NCI-H1694 (cell line): ENCODE results near the gene RABGEF1.
"Not testable (repeated sequence)": the region's sequence is repeated elsewhere in the genome, so short reads cannot be mapped to it uniquely, and the experiment has no call there.

Source experiments
- DNase-seq: peaks from one replicate; lab custom pipeline; 2025; lab: John Stamatoyannopoulos, UW

The RABGEF1 gene

GRCh38 chr7:66735850-66736249, 4.7 kb upstream of the RABGEF1 start:
- DNase-seq: no peak

DNA sequence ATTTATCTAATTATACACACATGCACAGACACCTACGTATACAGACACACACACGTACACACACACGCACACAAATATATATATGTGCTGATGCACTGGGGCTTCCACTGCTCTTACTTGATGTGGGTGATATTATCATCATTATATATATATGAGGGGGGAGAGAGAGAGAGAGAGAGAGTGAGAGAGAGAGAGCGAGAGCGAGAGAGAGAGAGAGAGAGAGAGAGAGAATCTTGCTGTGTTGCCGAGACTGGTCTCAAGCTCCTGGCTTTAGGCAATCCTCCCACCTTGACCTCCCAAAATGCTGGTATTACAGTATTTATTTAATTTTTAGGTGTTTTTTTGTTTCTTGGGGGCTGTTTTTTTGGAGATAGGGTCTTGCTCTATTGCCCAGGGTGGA, 3.6 kb upstream of the RABGEF1 start:
- no peak for DNase-seq

DNA sequence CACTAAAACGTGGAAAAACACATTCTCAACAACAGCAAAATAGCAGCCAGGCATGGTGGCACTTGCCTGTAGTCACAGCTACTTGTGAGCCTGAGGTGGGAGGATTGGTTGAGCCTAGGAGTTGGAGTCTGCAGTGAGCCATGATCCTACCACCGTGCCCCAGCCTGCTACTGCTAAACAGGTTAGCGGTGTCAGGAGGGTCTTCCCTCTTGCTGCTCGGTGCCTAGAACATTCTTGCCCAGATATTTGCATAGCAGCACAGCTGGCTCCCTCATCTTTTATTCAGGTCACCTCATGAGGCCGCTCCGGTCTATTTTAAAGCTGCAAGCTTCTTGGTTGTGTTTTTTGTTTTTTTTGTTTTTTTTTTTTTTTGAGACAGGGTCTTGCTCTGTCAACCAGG, 2.9 kb upstream of the RABGEF1 start:
- DNase-seq: no peak

- DNase-seq: no peak
Measured at GRCh38 chr7:66739477-66739876, 1.1 kb upstream of the RABGEF1 start.

GRCh38 chr7:66739953-66740301, 606 bp upstream of the RABGEF1 start:
- DNase-seq: no peak

DNA sequence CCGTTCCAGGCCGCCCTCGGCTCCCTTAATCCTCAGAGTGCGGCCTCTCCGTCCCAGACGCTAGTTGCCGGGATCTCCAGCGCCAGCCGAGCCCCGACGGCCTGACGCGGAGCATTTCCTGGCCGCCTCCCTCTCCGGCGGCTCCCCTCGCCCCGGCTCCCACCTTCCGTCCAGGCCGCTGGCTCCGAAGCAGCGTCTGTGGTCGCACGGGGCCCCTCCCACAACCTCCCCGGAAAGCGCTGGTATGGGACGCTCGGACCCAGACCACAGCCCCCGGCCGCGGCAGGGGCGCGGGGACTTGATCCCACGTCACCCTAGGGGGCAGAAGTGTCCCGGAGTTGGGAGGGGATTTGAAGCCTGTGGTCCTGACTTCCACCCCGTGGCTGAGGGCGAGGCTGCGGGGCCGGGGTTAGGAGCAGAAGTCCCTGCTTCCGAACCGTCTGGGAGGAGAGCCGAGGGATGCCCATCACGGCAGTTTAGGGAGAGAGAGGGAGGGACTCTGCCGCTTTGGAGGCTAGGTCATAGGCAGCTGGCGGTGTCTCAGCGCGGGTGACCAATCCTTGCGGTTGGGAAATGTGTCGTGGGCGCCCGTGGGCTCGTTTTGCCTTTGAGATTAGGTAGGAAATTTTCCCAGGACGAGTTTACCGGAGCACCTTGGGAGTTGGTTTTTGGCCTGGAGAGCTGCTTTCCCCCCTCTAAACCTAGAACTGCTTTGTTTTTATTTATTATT, 612 bp downstream of the RABGEF1 start:
- DNase-seq: not testable (repeated sequence)

GRCh38 chr7:66741710-66742049, 1.1 kb downstream of the RABGEF1 start:
- DNase-seq: no peak

GRCh38 chr7:66742298-66742697, 1.8 kb downstream of the RABGEF1 start:
- not testable (repeated sequence) for DNase-seq

- no peak for DNase-seq
Measured at GRCh38 chr7:66743920-66744319, 3.4 kb downstream of the RABGEF1 start.

DNA sequence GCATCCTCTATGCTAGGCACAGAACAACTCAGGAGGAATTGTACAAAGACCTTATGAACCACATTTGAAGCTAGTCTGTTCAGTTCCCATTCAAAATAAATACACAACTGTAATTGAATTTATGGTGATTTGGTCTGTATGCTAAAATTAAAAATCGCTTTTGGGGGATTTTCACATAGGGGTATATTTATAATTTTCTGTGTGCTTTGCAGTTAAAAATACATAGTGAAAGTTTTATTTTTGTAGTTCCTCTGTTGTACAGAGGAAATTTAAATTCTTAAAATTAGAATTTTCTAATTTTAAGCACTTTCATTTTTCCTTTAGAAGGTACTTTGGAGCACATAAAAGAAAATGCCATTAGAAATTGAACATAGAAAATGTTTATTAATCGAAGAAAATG, 6.9 kb downstream of the RABGEF1 start:
- no peak for DNase-seq

DNA sequence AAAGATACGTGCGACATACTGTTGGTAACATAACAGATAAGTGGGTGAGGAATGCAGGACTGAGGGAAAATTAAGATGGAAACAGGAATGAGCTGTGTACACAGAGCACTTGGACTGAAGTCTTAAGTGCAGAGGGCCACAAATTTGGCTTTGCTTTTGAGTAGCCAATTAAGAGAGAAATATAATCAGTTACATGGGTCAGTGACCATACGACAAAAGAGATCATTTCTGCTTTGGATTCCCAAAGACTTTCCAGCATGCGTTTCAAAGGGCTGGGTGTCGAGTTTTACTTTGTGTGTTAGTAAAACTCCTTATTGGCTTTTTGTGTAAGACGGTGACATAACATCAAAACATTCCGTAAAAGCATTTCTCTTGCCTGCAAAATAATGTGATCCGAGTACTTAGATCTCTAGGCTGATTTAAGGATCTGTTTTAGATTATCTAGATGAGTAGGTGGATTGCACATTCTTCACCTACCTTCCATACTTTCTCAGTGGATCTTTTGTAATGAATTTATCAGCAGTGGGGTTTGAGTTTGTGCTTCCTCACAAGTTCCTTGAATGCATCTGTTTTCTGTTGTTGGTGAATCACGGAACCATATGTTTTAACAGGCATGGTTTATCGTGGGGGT, 7.5 kb downstream of the RABGEF1 start:
- DNase-seq: no peak

GRCh38 chr7:66748791-66749190, 8.3 kb downstream of the RABGEF1 start:
- no peak for DNase-seq

GRCh38 chr7:66751945-66752344, 11.4 kb downstream of the RABGEF1 start:
- no peak for DNase-seq

DNA sequence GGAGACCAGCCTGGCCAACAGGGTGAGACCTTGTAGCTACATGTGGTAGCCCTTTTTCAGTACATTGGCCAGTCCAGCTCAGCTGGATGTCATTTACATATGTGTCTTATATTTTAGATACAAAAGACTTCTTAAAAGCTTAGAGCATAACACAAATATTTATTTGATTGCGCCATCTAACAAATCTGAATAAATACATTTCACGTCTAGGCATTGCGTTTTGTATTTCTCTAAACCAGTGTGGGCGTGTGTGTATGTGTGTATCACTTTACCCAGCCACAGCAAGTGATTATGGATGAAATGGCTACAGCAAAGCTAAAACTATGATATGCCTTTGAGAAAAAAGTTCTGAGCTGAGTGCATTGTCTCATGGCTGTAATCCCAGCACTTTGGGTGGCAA, 14.0 kb downstream of the RABGEF1 start:
- no peak for DNase-seq

DNA sequence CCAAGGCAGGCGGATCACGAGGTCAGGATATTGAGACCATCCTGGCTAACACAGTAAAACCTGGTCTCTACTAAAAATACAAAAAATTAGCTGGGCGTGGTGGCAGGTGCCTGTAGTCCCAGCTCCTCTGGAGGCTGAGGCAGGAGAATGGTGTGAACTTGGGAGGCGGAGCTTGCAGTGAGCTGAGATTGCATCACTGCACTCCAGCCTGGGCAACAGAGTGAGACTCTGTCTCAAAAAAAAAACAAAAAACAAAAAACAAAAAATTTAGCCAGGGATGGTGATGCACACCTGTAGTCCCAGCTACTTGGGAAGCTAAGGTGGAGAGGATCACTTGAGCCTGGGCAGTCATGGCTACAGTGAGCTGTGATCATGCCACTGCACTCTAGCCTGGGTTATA, 14.5 kb downstream of the RABGEF1 start:
- not testable (repeated sequence) for DNase-seq

DNA sequence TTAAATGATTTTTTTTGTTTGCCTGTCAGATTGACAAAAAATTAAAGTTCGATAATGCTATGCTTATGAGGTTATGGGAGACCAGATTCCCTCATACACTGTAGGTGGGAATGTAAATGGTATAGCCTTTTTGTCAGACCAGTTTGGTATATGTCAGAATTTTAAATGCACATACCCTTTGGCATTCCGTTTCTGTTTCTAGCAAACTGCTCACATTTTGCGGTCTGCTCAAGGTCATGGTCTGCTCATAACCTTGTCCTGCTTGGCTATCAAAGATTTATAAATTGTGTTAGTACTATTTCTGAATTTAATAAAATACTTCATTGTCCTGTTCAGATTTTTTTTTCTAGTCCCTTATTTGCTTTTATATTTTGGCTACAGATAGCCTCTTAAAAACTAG, 15.7 kb downstream of the RABGEF1 start:
- DNase-seq: not testable (repeated sequence)

DNA sequence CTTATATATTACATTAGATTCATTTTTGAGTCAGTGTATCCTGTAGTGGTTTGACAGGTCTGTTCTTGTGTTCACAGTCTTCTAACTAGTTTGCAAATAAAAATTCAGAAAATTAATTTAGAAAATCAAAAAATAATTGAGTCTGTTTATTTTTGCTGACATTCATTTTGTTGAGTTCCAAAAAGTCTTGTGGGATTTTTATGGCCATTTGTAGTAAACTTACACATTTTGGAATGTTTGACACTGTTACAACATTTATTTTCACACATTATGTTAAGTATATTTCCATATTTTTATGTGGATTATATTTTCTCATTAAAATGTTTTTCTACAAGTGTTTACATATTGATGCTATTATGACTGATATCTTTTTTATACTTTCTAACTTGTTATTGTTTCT, 16.4 kb downstream of the RABGEF1 start:
- DNase-seq: no peak

- no peak for DNase-seq
Measured at GRCh38 chr7:66757939-66758338, 17.4 kb downstream of the RABGEF1 start.

GRCh38 chr7:66758950-66759628, 18.6 kb downstream of the RABGEF1 start:
- no peak for DNase-seq

GRCh38 chr7:66763183-66763582, 22.6 kb downstream of the RABGEF1 start:
- DNase-seq: not testable (repeated sequence)

GRCh38 chr7:66763633-66764355, 23.3 kb downstream of the RABGEF1 start:
- DNase-seq: not testable (repeated sequence)

DNA sequence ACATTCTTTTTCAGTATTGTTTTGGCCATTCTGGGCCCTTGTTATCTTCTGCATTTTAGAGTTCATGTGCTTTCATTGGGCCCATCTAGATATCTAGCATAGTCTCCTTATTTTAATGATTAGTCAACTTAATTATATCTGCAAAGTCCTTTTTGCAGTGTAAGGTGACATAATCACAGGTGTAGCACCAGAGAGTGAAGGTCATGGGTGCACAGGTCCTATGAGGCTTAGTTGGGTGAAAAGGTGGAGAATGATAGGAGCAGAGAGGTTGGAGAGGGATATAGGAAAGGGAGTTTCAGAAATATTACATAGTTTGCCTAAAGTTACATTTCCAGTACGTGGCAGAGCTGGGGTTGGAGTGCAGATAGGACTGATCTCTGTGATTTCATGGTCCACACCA, 24.4 kb downstream of the RABGEF1 start:
- not testable (repeated sequence) for DNase-seq
